ENCODE results near the gene HELLS. TPM values are rescaled to one million over a fixed set of nuclear protein-coding genes. Genes with fewer than 3 reads are reported as not detected.
"Not testable (repeated sequence)": the region's sequence is repeated elsewhere in the genome, so short reads cannot be mapped to it uniquely, and the experiment has no call there.

HELLS gene
- 108 and 111 TPM in 2 replicates for total RNA-seq (2014; rRNA removed; shearing (Covaris generic))

DNA sequence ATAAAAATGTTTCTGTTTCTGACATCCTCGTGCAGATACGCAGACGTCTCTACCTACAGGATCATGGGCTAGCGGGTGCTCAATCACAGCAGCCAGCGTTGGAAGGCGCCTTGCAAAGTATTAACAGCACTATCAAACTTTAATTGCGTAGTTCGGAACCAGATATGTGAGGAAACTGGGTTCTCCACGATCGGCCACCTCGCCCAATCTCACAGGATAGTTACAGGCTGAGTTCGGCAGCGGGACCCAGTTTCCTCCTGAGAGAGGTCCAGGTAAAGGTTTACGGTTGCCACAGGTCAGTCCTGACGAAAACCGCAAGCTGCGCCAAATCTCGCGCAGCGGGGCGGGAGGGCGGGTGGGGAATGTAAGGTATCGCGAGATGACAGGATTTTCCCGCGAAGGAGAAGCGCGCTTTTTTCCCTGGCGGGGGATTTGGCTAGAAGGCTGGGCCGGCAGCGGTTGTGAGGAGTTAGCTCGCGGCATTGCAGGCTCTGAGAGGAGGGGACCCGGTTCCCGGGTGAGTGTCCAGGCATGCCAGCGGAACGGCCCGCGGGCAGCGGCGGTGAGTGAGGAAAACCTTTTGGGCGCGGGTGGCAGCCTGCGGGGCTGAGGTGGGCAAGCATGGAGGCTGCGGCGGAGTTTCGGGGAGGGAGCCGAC lies at the start of gene HELLS:
TSS of gene HELLS (plus strand) at position 398 of the 658 bp plus-strand sequence. CDS start at position 532, 134 bp downstream.
- DNase-seq (ENCODE audit: low spot score): peak; percentile 91

DNA sequence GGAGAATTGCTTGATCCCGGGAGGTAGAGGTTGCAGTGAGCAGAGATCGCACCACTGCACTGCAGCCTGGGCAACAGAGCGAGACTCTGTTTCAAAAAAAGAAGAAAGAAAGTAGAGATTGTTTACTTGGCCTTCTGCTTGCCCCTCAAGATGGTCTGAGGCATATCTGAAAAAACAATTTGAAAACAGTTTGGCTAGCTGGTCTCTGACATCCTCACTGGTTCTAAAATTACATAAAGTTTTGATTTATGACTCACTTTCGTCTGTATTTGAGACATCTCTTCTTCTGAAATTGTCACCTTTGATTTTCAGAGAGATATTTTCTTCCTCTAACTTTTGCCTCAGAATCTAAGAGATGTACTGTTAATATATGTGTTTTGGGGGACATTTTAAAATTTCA lies 49.6 kb upstream of the HELLS start:
- DNase-seq (ENCODE audit: low spot score): no peak

DNA sequence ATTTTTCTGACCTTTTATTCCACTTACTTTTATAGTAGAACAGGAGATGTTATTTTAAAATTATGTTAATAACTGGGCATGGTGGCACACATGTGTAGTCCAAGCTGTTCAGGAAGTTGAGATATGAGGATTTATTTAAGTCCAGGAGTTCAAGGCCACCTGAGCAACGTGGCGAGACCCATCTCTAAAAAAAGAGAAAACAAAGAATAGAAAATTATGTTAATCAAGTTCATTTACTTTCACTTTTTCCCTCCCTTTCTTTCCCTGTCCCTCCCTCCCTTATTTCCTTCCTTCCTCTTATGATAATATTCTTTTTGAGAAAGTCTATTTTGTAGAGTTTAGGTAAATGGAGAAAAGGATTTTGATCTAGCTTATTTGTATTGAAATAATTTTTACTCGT lies 48.9 kb upstream of the HELLS start:
- no peak for DNase-seq (ENCODE audit: low spot score)

DNA sequence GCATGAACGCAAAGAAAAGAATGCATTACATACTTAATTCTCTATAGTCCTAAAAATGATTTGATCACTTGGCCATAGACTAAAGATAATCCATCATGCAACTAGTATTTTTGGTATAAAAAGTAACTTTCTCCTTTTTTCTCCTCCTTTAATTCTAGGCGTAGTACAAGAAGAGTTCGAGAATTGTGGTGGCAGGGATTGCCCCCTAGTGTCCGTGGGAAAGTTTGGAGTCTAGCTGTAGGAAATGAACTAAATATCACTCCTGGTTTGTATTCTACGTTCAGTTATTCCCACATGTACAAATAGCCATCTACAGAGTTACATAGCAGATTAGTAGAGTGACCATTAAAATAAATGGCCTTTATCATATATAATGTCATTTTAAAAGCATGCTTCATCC lies 45.5 kb upstream of the HELLS start:
- peak; percentile 22 for DNase-seq (ENCODE audit: low spot score)

DNA sequence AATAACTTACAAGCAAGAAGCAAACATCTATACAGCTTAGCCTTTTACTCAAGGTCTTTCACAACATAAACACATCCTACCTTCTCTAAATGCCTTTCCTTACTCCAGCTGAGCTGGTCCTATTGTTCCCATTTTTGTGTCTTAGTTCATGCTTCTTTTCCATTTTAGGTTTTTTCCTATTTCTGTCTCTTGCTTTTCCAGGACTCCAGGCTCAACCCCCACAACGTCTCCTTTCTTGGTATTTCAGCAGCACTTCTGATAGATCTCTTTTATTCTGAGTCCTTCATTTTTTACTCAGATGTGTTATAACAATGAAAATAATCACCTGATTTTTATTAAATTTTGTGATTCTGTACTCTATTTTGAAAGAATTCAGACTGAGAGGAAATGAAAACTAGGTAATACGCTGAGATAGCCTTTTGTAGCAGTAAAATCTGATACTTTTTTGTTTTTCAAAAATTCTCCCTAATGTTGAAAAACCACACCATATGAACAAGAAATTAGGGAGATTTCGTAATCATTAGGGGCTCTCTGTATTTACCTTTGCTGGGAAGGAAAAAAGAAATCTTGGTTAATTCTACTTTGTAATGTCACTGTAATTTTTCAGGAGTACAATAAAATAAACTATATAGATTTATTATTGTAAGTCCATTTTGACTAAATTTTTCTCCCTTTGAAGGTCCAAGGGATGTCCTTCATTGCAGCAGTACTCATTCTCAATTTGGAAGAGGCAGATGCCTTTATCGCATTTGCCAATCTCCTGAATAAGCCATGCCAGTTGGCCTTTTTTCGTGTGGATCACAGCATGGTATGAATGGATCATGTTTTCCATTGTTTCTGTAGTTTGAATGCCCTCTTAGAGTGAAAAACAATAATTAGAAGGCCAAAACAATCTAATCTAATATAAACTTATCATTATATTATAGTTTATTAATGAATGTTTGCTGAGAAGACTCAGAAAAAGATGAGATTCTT lies 24.0 kb upstream of the HELLS start:
- no peak for DNase-seq (ENCODE audit: low spot score)

DNA sequence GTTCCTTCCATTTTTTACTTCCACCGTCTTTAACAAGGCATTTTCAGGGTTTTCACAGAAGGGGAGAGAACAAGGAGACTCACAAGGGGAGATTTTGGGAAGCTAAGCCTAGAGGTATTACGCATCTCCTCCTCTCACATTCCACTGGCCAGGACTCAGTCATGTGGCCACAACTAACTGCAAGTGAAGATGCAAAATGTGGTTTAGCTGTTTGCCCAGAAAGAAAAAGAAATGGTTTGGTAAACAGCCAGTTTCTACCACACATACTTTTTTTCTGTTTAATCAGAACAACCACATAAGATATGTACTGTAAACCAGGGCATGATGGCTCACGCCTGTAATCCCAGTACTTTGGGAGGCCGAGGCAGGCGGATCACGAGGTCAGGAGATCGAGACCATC lies 21.4 kb upstream of the HELLS start:
- DNase-seq (ENCODE audit: low spot score): no peak

DNA sequence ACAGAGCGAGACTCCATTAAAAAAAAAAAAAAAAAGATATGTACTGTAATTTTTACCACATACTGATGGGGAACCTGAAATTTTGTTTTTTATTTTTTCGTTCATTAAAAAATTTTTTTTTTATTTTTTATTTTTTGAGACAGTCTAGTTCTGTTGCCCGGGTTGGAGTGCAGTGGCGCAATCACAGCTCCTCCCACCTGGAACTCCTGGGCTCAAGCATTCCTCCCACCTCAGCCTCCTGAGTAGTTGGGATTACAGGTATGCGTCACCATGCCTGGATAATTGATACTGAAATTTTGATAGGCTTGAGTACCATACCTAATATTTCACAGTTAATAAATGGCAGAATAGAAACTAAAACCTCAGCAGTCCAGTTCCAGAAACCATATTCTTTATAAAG lies 20.9 kb upstream of the HELLS start:
- DNase-seq (ENCODE audit: low spot score): no peak

DNA sequence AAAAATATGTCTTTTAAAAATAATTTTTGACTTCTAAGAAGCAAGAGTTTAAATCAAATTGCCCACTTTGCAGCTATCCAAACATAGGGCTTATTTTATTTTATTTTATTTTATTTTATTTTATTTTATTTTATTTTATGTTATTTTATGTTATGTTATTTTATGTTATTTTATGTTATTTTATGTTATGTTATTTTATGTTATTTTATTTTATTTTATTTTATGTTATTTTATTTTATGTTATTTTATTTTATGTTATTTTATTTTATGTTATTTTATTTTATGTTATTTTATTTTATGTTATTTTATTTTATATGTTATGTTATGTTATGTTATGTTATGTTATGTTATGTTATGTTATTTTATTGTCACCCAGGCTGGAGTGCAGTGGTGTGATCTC lies 14.0 kb upstream of the HELLS start:
- not testable (repeated sequence) for DNase-seq (ENCODE audit: low spot score)

DNA sequence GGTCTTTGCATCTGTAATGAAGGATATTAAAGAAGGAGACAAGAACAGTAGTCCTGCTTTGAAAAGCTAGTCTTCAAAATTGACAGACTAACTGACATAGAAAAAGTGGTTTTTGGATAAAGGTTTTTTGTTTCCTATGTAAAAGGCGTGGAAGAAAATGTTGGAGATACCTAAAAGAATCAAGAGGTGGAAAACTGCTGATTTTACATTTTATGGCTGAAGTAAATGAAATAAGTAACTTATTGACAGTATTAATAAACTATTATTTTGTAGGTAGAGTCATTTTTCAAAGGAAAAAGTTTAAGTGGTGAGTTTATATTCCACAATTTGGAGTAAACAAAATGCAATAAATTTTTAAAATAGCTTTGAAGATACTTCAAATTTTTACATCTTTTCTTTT lies 12.6 kb upstream of the HELLS start:
- no peak for DNase-seq (ENCODE audit: low spot score)

DNA sequence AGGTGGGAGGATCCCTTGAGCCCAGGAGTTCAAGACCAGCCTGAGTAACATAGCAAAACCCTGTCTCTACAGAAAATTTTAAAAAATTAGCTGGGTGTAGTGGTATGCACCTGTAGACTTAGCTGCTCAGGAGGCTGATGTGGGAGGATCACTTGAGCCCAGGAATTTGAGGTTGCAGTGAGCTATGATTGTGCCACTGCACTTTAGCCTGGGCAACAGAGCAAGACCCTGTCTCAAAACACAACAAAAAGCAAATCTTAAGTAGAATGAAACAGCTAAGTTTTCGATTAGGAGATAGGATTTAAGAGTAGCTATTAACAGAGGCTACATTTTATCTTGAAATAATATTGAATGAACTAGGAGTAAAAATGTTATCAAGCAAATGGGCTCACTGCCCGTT lies 3.3 kb upstream of the HELLS start:
- not testable (repeated sequence) for DNase-seq (ENCODE audit: low spot score)

DNA sequence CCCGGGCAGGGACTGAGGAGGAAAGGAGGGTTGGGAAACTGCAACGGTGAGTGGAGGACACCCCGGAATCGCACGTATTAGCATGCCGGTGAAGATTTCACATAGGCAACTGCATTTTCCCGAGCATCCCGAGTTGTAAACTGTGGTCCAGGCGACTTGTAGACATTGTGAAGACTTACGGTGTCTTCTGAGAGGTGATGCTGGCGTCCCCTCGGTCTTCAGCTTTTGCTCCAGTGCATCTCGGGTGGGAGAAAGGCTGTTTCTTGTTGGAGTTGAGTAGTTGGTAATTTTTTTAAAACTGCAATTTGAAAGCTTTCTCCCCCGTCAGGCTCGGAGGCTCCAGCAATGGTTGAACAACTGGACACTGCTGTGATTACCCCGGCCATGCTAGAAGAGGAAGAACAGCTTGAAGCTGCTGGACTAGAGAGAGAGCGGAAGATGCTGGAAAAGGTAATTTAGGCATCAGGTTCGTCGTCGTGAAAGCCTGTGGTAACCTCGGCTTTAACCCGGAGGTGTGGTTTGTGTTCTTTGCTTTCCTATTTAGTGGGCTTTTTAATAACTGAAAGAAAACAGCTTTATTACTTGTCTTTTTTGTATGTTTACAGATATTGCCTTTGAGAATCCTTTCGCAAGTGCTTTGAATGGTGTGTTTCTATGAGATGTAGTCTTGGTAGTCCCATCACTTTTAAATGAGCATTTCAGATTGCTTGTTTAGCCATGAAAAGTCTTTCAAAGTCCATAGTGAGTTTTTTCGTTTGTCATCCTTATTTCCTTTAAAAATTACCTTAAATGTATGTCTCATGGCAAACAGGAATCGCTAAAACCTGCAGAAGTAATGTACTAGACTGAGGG lies 687 bp downstream of the HELLS start:
- peak; percentile 59 for DNase-seq (ENCODE audit: low spot score)

DNA sequence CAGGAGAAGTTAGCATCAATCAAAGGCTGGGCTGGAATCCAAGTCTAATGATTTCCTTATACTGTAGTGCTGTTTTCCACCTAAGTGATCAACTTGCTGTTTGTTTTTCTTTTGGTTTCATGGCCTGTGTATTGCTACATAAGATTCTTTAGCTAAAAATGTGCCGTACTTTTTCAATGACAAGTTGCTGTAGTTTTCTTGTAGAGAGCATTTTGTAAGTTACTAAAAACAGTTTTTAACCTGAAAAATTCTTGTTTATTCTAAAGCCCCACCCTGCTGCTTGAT lies 1.3 kb downstream of the HELLS start:
- DNase-seq (ENCODE audit: low spot score): no peak

DNA sequence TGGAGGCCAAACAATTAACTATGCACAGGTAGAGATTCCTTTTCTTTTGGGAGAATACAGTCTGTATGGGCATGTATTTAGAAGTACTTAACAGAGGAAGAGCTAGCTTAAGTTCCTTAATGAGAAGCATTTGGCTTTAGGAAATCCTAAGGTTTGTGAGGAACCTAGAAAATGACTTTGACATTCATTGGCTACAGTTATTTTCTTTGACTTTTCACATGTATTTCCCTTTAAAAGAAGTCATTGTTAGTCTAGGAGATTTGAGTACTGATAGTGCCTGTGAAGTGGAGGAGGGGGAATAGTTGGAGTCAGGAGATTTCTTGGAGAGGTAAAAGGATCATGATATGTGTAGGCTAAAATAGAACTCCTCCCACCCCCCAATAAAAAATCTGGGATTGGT lies 3.6 kb downstream of the HELLS start:
- no peak for DNase-seq (ENCODE audit: low spot score)

DNA sequence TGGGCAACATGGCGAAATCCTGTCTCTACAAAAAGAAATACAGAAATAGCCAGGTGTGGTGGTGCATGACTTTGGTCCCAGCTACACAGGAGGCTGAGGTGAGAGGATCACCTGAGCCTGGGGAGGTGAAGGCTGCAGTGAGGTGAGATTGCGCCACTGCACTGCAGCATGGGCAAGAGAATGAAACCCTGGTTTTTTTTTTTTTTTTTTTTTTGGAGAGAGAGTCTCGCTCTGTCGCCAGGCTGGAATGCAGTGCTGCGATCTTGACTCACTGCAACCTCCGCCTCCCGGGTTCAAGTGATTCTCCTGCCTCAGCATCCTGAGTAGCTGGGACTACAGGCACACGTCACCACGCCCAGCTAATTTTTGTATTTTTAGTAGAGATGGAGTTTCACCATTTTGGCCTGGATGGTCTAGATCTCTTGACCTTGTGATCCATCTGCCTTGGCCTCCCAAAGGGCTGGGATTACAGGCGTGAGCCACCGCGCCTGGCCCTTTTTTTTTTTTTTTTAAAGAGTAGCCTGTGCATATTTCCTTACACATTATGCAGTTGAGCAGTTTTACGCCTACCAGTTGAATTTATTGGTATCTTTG lies 22.2 kb downstream of the HELLS start:
- DNase-seq (ENCODE audit: low spot score): not testable (repeated sequence)

DNA sequence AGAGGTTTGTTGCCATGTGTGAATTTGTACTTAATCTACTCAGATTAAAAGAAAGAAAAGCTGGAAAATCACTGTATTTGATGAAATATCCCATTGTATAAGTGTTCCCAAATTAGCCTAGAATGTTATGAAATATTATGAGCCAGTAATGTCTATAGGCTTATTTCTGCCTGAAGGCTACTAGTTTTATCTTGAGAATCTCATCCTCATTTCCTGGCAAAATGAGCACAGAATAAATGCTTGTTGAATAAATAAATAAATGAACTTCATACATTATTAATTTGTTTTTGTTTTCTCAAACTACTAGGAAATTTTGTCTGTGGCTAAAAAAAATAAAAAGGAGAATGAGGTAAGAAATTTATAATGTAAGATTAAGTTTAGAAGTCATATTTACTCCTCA lies 25.5 kb downstream of the HELLS start:
- no peak for DNase-seq (ENCODE audit: low spot score)

DNA sequence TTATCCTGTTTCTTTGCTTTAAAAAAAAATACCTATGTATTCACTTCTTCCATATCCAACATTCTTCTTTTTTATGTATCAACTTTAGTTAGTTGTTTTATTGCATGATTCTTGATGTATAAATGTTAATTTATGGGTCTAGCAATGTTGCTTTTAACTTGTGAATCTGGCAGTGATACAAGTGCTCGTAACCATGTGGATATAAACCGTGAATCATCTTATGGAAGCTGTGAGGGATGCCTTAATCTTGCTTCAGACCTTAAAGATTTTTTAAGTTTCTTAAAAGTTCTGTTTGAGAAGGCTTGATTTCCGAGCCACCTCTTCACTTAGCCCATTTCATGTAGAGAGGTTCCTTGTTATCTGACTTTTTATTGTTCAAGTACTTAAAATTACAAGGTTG lies 25.9 kb downstream of the HELLS start:
- no peak for DNase-seq (ENCODE audit: low spot score)

DNA sequence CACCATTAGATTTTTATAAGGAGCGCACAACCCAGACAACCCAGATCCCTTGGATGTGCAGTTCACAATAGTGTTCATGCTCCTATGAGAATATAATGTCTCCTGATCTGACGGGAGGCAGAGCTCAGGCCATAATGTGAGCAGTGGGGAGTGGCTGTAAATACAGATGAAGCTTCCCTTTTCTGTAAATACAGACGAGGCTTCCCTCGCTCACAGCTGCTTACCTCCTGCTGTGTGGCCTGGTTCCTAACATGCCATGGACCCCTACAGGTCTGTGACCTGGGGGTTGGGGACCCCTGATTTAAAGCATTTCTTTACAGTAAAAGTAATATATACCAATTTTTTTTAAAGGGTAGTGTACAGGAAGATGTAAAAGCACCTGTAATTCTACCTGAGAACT lies 33.2 kb downstream of the HELLS start:
- DNase-seq (ENCODE audit: low spot score): no peak

DNA sequence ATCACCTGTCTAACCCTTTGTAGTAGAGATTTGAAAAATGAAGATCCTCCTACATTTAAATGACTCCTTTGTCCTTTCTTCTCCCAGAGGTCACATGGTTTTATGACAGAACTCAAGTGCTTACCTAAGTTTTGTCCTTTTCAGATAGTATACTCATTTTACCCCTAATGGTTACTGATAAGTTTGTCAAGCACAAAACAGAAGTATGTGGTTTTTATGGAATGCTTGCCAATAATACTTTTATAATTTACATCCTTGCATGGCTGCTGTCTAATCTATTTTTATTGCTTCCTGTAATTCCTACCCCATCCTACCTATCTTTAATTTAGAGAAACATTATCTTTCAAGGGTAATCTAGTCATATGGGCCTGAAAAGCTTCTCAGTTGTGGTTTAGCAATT lies 37.5 kb downstream of the HELLS start:
- DNase-seq (ENCODE audit: low spot score): no peak

DNA sequence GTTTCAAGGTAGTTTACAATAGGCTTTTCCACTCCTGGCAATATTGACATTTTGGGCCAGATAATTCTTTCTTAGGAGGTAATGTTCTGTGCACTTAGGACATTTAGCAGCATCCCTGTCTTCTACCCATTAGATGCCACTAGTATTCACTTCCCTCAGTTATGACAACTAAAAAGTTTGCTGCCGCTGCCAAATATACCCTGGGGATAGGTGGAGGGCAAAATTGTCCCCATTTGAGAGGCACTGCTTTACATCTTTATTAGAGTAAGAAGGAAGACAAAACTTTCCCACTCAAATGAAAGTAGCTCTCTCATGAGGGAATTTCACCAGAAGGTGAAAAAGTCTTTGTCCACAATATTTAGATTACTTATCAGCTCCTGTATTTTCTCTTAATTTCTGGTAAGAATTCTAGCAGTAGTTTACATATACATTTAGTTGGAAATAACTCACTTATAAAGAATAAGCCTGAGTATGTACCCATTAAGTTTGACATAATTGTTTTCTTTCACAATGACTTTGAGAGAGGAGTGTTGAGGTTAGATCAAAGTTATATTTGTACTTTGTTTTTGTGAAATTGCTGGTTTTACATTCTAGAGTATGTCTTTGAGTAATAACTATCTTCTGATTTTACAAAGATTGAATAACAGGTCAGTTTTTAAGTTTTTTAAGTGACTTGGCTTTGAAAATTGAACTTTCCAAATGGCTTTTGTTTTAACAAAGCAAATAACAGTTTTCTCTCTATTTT lies 46.0 kb downstream of the HELLS start:
- no peak for DNase-seq (ENCODE audit: low spot score)

DNA sequence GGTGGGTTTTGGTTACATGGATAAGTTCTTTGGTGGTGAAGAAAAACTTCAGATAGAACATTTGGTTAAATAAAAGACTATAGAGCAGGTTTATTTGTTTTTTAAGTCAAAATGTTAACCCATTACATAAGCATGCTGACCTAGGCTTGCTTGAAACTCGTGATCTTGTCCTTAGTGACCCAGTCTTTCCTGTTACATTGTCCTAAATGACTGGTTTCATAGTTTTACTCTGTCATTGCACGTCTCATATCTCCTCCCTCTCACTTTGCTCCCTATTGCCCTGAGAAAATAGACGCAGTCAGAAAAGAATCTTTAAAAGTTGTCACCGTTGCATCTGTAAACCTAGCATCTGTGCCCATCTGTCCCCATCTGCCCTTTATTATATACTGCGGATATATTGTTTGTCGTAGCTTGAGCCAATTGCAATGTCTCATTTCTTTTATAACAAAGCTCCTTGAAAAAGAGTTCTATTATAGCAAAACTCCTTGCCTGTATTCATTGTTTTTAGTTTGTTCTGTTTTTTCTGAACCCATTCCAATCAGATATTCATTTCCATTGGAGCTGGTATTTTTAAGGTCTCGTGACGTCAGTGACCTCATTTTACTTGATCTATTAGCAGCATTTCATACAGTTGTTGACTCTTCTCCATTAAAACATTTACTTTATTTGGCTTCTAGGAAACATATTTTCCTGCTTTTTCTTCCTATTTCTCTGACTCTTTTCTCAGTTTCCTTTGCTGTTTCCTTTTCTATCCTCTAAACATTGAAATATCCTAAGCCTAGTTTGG lies 57.3 kb downstream of the HELLS start:
- DNase-seq (ENCODE audit: low spot score): no peak

All from HT-29 (cell line).